HCT116 (cell line): ENCODE measurements around the gene ATP1B3.

Experiments used
- CEBPB ChIP-seq: IDR thresholded peaks from 2 replicates; pipeline ENCODE4 v1.6.1; 2012; ENCODE audit warnings: low read depth
- POLR2A ChIP-seq: IDR thresholded peaks from 2 replicates; pipeline ENCODE4 v1.7.0; 2011; ENCODE audit warnings: borderline replicate concordance; ENCODE audit not compliant: insufficient read depth, insufficient read length; ENCODE audit errors: extremely low read depth
- POLR2AphosphoS5 ChIP-seq: IDR thresholded peaks from 2 replicates; pipeline ENCODE4 v1.6.1; 2011; ENCODE audit warnings: mild to moderate bottlenecking, low read depth, low read length, moderate library complexity
- RAD21 ChIP-seq: IDR thresholded peaks from 2 replicates; pipeline ENCODE4 v1.6.1; 2012; ENCODE audit warnings: low read depth, mild to moderate bottlenecking
- SRF ChIP-seq: IDR thresholded peaks from 2 replicates; pipeline ENCODE4 v1.6.1; 2012; ENCODE audit warnings: low read depth
- YY1 ChIP-seq: IDR thresholded peaks from 2 replicates; pipeline ENCODE4 v1.6.1; 2011; ENCODE audit warnings: low read length, low read depth, moderate library complexity, mild to moderate bottlenecking; ENCODE audit not compliant: insufficient replicate concordance; ENCODE audit errors: extremely low read depth
- TF ChIP-seq, protein P1 (sequence below): IDR thresholded peaks from 2 replicates; pipeline ENCODE4 v1.6.1; 2012; ENCODE audit warnings: low read depth
- TF ChIP-seq, protein P2 (sequence below), 3 experiments: fragments of 200-600 bp in 1 of 3; sonication (generic) in 1 of 3; IDR thresholded peaks in 2 of 3; conservative IDR thresholded peaks in 1 of 3; 2 replicates each; pipeline ENCODE4 v1.5.1; 2012 to 2017; ENCODE audit warnings: low read depth in 2 of 3, low read length in 2 of 3, antibody characterized with exemption in 1 of 3, borderline replicate concordance in 1 of 3, control low read depth in 1 of 3, mild to moderate bottlenecking in 1 of 3, mixed read lengths in 1 of 3, mixed run types in 1 of 3, moderate library complexity in 1 of 3; ENCODE audit not compliant: insufficient read depth in 1 of 3
- TF ChIP-seq, protein P3 (sequence below): IDR thresholded peaks from 2 replicates; pipeline ENCODE4 v1.6.1; 2012
- TF ChIP-seq, protein P4 (sequence below): IDR thresholded peaks from 2 replicates; pipeline ENCODE4 v1.6.1; 2011; ENCODE audit warnings: mild to moderate bottlenecking, low read length, moderate library complexity; ENCODE audit not compliant: insufficient replicate concordance; ENCODE audit errors: extremely low read depth

DNA sequence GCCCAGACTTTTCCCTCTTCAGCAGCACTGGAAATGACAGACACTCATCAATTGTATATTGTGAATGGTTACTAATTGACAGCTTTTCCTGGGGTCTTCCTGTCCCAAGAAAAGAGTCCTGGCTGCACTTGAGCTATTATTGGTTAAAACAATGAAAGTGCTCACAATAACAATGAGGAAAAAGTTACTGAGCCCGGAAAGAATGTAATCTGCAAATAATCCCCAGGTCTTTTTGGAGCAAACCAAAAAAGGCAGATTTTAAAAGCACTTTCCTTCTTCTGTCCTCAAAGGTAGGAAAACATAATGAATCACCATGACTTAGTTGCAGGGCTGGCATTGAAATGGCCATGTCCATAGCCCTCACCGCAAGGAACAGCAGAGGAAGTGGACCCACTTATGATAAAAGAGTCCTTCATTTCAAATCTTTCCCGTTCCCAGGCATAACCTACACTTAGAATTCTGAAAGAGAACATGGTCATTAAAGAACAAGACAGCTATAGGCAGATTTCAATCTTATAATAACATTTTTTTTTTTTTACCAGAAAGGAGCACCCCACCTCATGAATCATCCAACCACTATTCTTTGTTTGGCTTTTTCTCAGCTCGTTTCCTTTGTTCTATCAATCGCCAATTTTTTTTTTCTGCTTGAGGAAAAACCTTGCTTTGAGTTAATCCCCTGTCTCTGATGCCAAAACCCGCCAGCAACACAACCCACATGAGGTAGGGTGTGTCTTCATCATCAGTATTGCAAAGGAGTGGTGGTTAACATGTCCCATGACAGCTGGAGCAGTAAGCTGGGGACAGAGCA, 35.5 kb upstream of the ATP1B3 start:
- TF ChIP-seq, protein P1, sequence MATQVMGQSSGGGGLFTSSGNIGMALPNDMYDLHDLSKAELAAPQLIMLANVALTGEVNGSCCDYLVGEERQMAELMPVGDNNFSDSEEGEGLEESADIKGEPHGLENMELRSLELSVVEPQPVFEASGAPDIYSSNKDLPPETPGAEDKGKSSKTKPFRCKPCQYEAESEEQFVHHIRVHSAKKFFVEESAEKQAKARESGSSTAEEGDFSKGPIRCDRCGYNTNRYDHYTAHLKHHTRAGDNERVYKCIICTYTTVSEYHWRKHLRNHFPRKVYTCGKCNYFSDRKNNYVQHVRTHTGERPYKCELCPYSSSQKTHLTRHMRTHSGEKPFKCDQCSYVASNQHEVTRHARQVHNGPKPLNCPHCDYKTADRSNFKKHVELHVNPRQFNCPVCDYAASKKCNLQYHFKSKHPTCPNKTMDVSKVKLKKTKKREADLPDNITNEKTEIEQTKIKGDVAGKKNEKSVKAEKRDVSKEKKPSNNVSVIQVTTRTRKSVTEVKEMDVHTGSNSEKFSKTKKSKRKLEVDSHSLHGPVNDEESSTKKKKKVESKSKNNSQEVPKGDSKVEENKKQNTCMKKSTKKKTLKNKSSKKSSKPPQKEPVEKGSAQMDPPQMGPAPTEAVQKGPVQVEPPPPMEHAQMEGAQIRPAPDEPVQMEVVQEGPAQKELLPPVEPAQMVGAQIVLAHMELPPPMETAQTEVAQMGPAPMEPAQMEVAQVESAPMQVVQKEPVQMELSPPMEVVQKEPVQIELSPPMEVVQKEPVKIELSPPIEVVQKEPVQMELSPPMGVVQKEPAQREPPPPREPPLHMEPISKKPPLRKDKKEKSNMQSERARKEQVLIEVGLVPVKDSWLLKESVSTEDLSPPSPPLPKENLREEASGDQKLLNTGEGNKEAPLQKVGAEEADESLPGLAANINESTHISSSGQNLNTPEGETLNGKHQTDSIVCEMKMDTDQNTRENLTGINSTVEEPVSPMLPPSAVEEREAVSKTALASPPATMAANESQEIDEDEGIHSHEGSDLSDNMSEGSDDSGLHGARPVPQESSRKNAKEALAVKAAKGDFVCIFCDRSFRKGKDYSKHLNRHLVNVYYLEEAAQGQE, result no peak
- TF ChIP-seq, protein P2, sequence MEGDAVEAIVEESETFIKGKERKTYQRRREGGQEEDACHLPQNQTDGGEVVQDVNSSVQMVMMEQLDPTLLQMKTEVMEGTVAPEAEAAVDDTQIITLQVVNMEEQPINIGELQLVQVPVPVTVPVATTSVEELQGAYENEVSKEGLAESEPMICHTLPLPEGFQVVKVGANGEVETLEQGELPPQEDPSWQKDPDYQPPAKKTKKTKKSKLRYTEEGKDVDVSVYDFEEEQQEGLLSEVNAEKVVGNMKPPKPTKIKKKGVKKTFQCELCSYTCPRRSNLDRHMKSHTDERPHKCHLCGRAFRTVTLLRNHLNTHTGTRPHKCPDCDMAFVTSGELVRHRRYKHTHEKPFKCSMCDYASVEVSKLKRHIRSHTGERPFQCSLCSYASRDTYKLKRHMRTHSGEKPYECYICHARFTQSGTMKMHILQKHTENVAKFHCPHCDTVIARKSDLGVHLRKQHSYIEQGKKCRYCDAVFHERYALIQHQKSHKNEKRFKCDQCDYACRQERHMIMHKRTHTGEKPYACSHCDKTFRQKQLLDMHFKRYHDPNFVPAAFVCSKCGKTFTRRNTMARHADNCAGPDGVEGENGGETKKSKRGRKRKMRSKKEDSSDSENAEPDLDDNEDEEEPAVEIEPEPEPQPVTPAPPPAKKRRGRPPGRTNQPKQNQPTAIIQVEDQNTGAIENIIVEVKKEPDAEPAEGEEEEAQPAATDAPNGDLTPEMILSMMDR (IDR thresholded peaks at IDR 0.05 in 2 of 3, conservative IDR thresholded peaks at IDR 0.05 in 1 of 3; ENCODE audit: borderline replicate concordance in 1 of 3, insufficient read depth in 1 of 3, low read depth in 2 of 3, low read length in 2 of 3), result no peak
- TF ChIP-seq YY1 (no peak), RAD21 (no peak), POLR2A (no peak), POLR2AphosphoS5 (no peak), CEBPB (no peak), SRF (no peak)
- TF ChIP-seq, protein P3, sequence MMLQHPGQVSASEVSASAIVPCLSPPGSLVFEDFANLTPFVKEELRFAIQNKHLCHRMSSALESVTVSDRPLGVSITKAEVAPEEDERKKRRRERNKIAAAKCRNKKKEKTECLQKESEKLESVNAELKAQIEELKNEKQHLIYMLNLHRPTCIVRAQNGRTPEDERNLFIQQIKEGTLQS, result no peak
- TF ChIP-seq, protein P4, sequence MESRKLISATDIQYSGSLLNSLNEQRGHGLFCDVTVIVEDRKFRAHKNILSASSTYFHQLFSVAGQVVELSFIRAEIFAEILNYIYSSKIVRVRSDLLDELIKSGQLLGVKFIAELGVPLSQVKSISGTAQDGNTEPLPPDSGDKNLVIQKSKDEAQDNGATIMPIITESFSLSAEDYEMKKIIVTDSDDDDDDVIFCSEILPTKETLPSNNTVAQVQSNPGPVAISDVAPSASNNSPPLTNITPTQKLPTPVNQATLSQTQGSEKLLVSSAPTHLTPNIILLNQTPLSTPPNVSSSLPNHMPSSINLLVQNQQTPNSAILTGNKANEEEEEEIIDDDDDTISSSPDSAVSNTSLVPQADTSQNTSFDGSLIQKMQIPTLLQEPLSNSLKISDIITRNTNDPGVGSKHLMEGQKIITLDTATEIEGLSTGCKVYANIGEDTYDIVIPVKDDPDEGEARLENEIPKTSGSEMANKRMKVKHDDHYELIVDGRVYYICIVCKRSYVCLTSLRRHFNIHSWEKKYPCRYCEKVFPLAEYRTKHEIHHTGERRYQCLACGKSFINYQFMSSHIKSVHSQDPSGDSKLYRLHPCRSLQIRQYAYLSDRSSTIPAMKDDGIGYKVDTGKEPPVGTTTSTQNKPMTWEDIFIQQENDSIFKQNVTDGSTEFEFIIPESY, result no peak
